K562 (cell line): ENCODE results near the gene SLC39A5. TPM values are rescaled to one million over a fixed set of nuclear protein-coding genes. Genes with fewer than 3 reads are reported as not detected.

ENCODE experiments used
- ATAC-seq: fragments of 200-7000 bp; cut with Tn5 transposase; 3 replicates; pipeline ENCODE4 v1.9.1; 2020; ENCODE audit warnings: moderate library complexity
- BruUV-seq: library from RNA; stranded (reverse); fragments of 400-500 nt; replicated peaks from 2 replicates; lab custom pipeline; 2021; lab: Mats Ljungman, UMichigan
- CTCF ChIA-PET: fragments of 300-600 bp; formaldehyde crosslinking; extraction: SDS; loops from one replicate; lab custom pipeline; 2021; ENCODE audit warnings: low intra/inter-chr PET ratio; lab: Yijun Ruan, JAX
- POLR2A ChIA-PET: fragments of 300-600, 350-650 bp; sonication (Branson Sonifier 250); formaldehyde crosslinking; extraction: SDS; loops from one replicate; lab custom pipeline; 2021; ENCODE audit warnings: antibody characterized with exemption, inconsistent platforms; lab: Yijun Ruan, JAX
- DNase-seq, 4 experiments: peaks; one replicate each; pipeline versions ENCODE4 v3.0.0 to v3.0.0-alpha.2; 2011 to 2018; ENCODE audit warnings: low spot score in 3 of 4, mixed read lengths in 3 of 4; ENCODE audit errors: extremely low read depth in 1 of 4
- FAIRE-seq: peaks from 2 replicates; lab custom pipeline; 2011; peaks lifted over from hg19 to GRCh38; lab: Jason Lieb, UNC
- H2AFZ ChIP-seq: 2 replicates; pipeline ENCODE4 v1.6.0; 2011; ENCODE audit warnings: low read depth, low read length, control low read depth, inconsistent platforms
- H3K27ac ChIP-seq: fragments of 200-600 bp; 3 replicates; pipeline ENCODE4 v1.8.0; 2011; ENCODE audit warnings: low read depth, mild to moderate bottlenecking, control low read depth, inconsistent platforms, low read length, moderate library complexity, mixed read lengths; ENCODE audit errors: extremely low read depth
- H3K27me3 ChIP-seq, 2 experiments: fragments of 300-600 bp in 1 of 2; 2 replicates in 1 of 2; 3 replicates in 1 of 2; pipeline versions ENCODE4 v1.6.0 to v1.8.0; 2011; ENCODE audit warnings: inconsistent platforms in 2 of 2, low read length in 2 of 2, mild to moderate bottlenecking in 1 of 2, mixed read lengths in 1 of 2, moderate library complexity in 1 of 2; ENCODE audit not compliant: control insufficient read depth in 2 of 2, insufficient read depth in 2 of 2
- H3K36me3 ChIP-seq: fragments of 300-600 bp; 3 replicates; pipeline ENCODE4 v1.8.0; 2011; ENCODE audit warnings: mild to moderate bottlenecking, low read length, inconsistent platforms; ENCODE audit not compliant: control insufficient read depth, insufficient read depth
- H3K4me1 ChIP-seq, 2 experiments: fragments of 200-600 bp in 1 of 2; replicated peaks in 1 of 2; 2 replicates in 1 of 2; 3 replicates in 1 of 2; pipeline versions ENCODE4 v1.5.1 to v1.8.0; 2011; ENCODE audit warnings: inconsistent platforms in 2 of 2, low read length in 2 of 2, mild to moderate bottlenecking in 1 of 2, mixed read lengths in 1 of 2, moderate library complexity in 1 of 2; ENCODE audit not compliant: control insufficient read depth in 2 of 2, insufficient read depth in 2 of 2
- H3K4me2 ChIP-seq: 2 replicates; pipeline ENCODE4 v1.6.1; 2011; ENCODE audit warnings: low read length, control low read depth, inconsistent platforms, mixed read lengths; ENCODE audit not compliant: insufficient read depth
- H3K4me3 ChIP-seq: fragments of 200-600 bp; sonication (generic), shearing (Covaris generic); 2 replicates; pipeline ENCODE4 v1.5.1; 2016; ENCODE audit warnings: control low read depth, inconsistent platforms
- H3K79me2 ChIP-seq: fragments of 200-600 bp; 3 replicates; pipeline ENCODE4 v1.8.0; 2011; ENCODE audit warnings: low read length, inconsistent platforms; ENCODE audit not compliant: control insufficient read depth, insufficient read depth
- H3K9ac ChIP-seq, 2 experiments: 2 replicates each; pipeline versions ENCODE4 v1.6.0 to v1.6.1; 2011; ENCODE audit warnings: low read depth in 2 of 2, low read length in 2 of 2, control low read depth in 1 of 2, inconsistent platforms in 1 of 2, mild to moderate bottlenecking in 1 of 2, mixed read lengths in 1 of 2; ENCODE audit not compliant: insufficient read depth in 1 of 2
- H3K9me1 ChIP-seq: one replicate; pipeline ENCODE4 v1.6.0; 2011; ENCODE audit warnings: inconsistent platforms, mild to moderate bottlenecking, low read length, moderate library complexity; ENCODE audit not compliant: control insufficient read depth, insufficient read depth
- H3K9me3 ChIP-seq: replicated peaks from 2 replicates; pipeline ENCODE4 v1.5.1; 2011; ENCODE audit warnings: low read depth, low read length, inconsistent platforms; ENCODE audit not compliant: control insufficient read depth, insufficient read depth
- H4K20me1 ChIP-seq: replicated peaks from 2 replicates; pipeline ENCODE4 v1.6.1; 2011; ENCODE audit warnings: low read length, inconsistent platforms, mixed read lengths; ENCODE audit not compliant: control insufficient read depth, insufficient read depth
- ATF7 ChIP-seq: fragments of 450-650 bp; IDR thresholded peaks from 2 replicates; pipeline ENCODE4 v1.7.1; 2014; ENCODE audit warnings: mild to moderate bottlenecking, moderate library complexity
- BCL6 ChIP-seq: fragments of 250-450 bp; sonication (Bioruptor Pico); IDR thresholded peaks from 2 replicates; pipeline ENCODE4 v1.4.0; 2020
- CXXC5 ChIP-seq: fragments of 250-450 bp; sonication (Bioruptor Pico); IDR thresholded peaks from 2 replicates; pipeline ENCODE4 v1.8.0; 2022; ENCODE audit warnings: inconsistent platforms, mild to moderate bottlenecking, moderate library complexity
- DIDO1 ChIP-seq: fragments of 450-650 bp; IDR thresholded peaks from 2 replicates; pipeline ENCODE4 v1.6.1; 2016; ENCODE audit warnings: low read depth, missing biosample characterization, missing genetic modification characterization
- EP300 ChIP-seq: IDR thresholded peaks from 2 replicates; pipeline ENCODE4 v1.6.1; 2012; ENCODE audit warnings: low read length, improper control_type of control experiment
- KDM4B ChIP-seq, 2 experiments: fragments of 450-650 bp in 1 of 2; sonication (generic) in 1 of 2; IDR thresholded peaks; 2 replicates each; pipeline ENCODE4 v1.6.1; 2016 to 2017; ENCODE audit warnings: borderline replicate concordance in 2 of 2, antibody characterized with exemption in 1 of 2, low read depth in 1 of 2, mild to moderate bottlenecking in 1 of 2
- MEF2A ChIP-seq: IDR thresholded peaks from 2 replicates; pipeline ENCODE4 v1.6.1; 2011; ENCODE audit warnings: low read depth, mild to moderate bottlenecking, low read length, moderate library complexity; ENCODE audit not compliant: control insufficient read depth
- NR3C1 ChIP-seq: sonication (generic); formaldehyde crosslinking; IDR thresholded peaks from 2 replicates; pipeline ENCODE4 v1.8.1; 2022; ENCODE audit warnings: missing genetic modification reagents
- RBM25 ChIP-seq: fragments of 200-400 bp; formaldehyde crosslinking; IDR thresholded peaks from 2 replicates; pipeline ENCODE4 v1.6.1; 2018; ENCODE audit warnings: low read length, low read depth, moderate library complexity; ENCODE audit not compliant: severe bottlenecking
- SMARCA5 ChIP-seq: fragments of 450-650 bp; IDR thresholded peaks from 2 replicates; pipeline ENCODE4 v1.6.1; 2016
- ZNF668 ChIP-seq: fragments of 250-450 bp; sonication (Bioruptor Pico); IDR thresholded peaks from 2 replicates; pipeline ENCODE4 v1.8.0; 2022; ENCODE audit warnings: mild to moderate bottlenecking, inconsistent platforms
- ZNF764 ChIP-seq: fragments of 250-450 bp; sonication (Bioruptor Pico); IDR thresholded peaks from 2 replicates; pipeline ENCODE4 v1.4.0; 2020; ENCODE audit warnings: low read depth, mild to moderate bottlenecking, moderate library complexity
- ZNF780A ChIP-seq: fragments of 250-450 bp; sonication (Bioruptor Pico); IDR thresholded peaks from 2 replicates; pipeline ENCODE4 v1.5.0; 2021; ENCODE audit warnings: mild to moderate bottlenecking
- ZNF785 ChIP-seq: fragments of 250-450 bp; sonication (Bioruptor Pico); IDR thresholded peaks from 2 replicates; pipeline ENCODE4 v1.4.0; 2020; ENCODE audit warnings: mild to moderate bottlenecking
- ZNF79 ChIP-seq: fragments of 250-450 bp; sonication (Bioruptor Pico); IDR thresholded peaks from 2 replicates; pipeline ENCODE4 v1.4.0; 2020; ENCODE audit warnings: low read depth, mild to moderate bottlenecking, moderate library complexity
- WGBS: fragments of 100-300 bp; shearing (Covaris generic); methylation state at CpG from one replicate; pipeline ENCODE4 v1.1.6; 2016; ENCODE audit warnings: low coverage, mixed read lengths; ENCODE audit not compliant: insufficient coverage; ENCODE audit errors: missing lambda C conversion rate; 5-methylcytosine and 5-hydroxymethylcytosine counted together
- in situ Hi-C: fragments of 300-500 bp; cut with MboI; formaldehyde crosslinking; loops from 4 replicates; pipeline ENCODE4 v1.15.0; 2018; ENCODE audit warnings: inconsistent platforms, mixed read lengths
- intact Hi-C: fragments of 100-400 bp; cut with micrococcal nuclease; formaldehyde crosslinking; loops from 2 replicates; pipeline ENCODE4 v1.14.2; 2022
- polyA plus RNA-seq, 8 experiments: library from polyadenylated mRNA; depleted of rRNA in 4 of 8; stranded (reverse) in 5 of 8; unstranded in 3 of 8; fragments of >200 nt; fragmentation: Nextera tagmentation in 2 of 8; fragmentation: Illumina TruSeq in 1 of 8; extraction: Ambion mirVana in 2 of 8; extraction: Trizol in 1 of 8; gene quantifications; 2 replicates each; pipeline versions ENCODE4 v1.2.1 to v1.2.3, GENCODE V29; 2011 to 2014; ENCODE audit warnings: inconsistent platforms in 1 of 8, missing spikeins in 1 of 8
- total RNA-seq, 7 experiments: library from RNA; depleted of rRNA in 6 of 7; stranded (reverse); fragments of >200 nt in 6 of 7; fragmentation: Illumina TruSeq in 2 of 7; extraction: Trizol in 2 of 7; gene quantifications; 2 replicates each; pipeline versions ENCODE4 v1.2.1 to v1.2.3, GENCODE V29; 2011 to 2021; ENCODE audit warnings: low replicate concordance in 1 of 7
- TF ChIP-seq, protein P1 (sequence below): sonication (generic); formaldehyde crosslinking; IDR thresholded peaks from 2 replicates; pipeline ENCODE4 v1.8.1; 2023; ENCODE audit warnings: mild to moderate bottlenecking, missing genetic modification reagents
- TF ChIP-seq, protein P2 (sequence below): fragments of 450-650 bp; IDR thresholded peaks from 2 replicates; pipeline ENCODE4 v1.7.0; 2016; ENCODE audit warnings: borderline replicate concordance
- TF ChIP-seq, protein P3 (sequence below): IDR thresholded peaks from 2 replicates; pipeline ENCODE4 v1.6.1; 2012; ENCODE audit warnings: low read depth, low read length, improper control_type of control experiment, borderline replicate concordance

SLC39A5 gene
- total and polyA plus RNA-seq, 9 of the 15 experiments (the other 6 are each of a cell fraction or from before 2014, with no cell fraction given) = 0.08 to 0.10 TPM; not detected in 7

DNA sequence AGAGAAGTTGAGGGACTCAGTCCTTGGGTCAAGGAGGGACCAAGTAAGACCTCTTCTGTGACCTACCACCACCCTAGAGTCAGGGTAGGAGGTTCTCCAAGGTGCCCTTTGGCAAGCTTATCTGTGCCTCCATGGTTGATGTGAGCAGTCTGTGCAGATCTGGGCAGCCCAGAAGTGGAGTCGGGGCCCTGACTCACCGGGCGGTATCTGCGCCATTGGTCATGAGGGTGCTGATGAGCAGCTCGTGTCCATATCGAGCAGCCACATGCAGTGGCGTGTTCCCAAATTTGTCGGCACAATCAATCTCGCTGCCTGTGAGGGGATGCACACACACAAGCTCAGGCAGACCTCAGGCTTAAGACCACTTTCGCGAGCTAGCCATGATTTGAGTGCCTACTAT lies 23.2 kb downstream of the SLC39A5 start (continued):
- no peak for TF ChIP-seq KDM4B (IDR thresholded peaks at IDR 0.05; ENCODE audit: borderline replicate concordance in 2 of 2, low read depth in 1 of 2)
- TF ChIP-seq ZNF79 (CRISPR knock-in tag) = no peak

DNA sequence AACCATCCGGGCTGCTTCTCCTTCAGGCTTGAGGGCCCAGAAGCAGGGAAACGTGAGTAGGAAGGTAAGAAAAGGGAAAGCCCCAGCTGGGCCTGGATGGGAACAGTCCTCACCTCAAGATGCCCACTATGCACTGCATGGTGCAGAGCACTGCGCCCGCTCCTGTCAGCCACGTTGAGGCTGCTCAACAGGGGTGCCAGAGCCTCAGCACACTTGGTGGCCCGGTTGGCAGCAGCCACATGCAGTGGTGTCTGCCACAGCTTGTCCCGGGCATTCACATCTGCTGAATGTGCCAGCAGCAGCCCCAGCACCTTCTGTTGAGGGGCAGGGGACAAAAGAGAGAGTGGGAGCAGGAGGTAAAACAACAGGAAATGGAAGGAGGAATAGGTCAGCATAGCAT lies 25.8 kb downstream of the SLC39A5 start:
- H3K4me3 ChIP-seq = no peak overlapping the region
- CTCF ChIA-PET = no interaction called here
- peaks cover 6% of the 10 kb centered on the region for H4K20me1 ChIP-seq
- H3K9me1 ChIP-seq = no peaks in the 10 kb centered on the region
- POLR2A ChIA-PET = interaction anchor here (0.6 to 1.8 kb wide), 3 partner anchors 11 to 112 kb away, joined by 3 to 6 read pairs (median 6); partner anchors contain the start of gene COQ10A
- H3K27me3 ChIP-seq = no peaks in the 10 kb centered on the region
- no peak for FAIRE-seq
- peak overlapping the region in 1 of 2 experiments; percentile 54; a peak in 1 of 4 replicates for H3K9ac ChIP-seq
- H2AFZ ChIP-seq = no peak overlapping the region
- no TSS peak for BruUV-seq
- no peak overlapping the region for H3K4me2 ChIP-seq
- peaks cover 61% of the 10 kb centered on the region; the same call in 2 of the 3 replicates for H3K36me3 ChIP-seq
- H3K27ac ChIP-seq = no peak overlapping the region
- DNase-seq = no peak
- no peak for ATAC-seq
- intact Hi-C loops (no loop called here), in situ Hi-C loops (loop anchor here (5.0 kb wide), 1 partner anchor 63 kb away; no protein-coding TSS in a partner anchor)
- H3K79me2 ChIP-seq = peaks cover 24% of the 10 kb centered on the region
- H3K4me1 ChIP-seq = peaks cover 12 to 20% of the 10 kb centered on the region in 2 experiments; a peak in 4 of 5 replicates
- 87% methylated on average over 7 of the region's 7 CpGs for WGBS
- H3K9me3 ChIP-seq = no peaks in the 10 kb centered on the region
- TF ChIP-seq SMARCA5 (no peak), NR3C1 (no peak), ZNF668 (CRISPR knock-in tag) (no peak), ZNF780A (CRISPR knock-in tag) (no peak), EP300 (no peak), DIDO1 (tag) (no peak), ATF7 (no peak), CXXC5 (CRISPR knock-in tag) (no peak), ZNF785 (CRISPR knock-in tag) (no peak), ZNF764 (CRISPR knock-in tag) (no peak), RBM25 (no peak), BCL6 (no peak), MEF2A (no peak)
- TF ChIP-seq, protein P1, sequence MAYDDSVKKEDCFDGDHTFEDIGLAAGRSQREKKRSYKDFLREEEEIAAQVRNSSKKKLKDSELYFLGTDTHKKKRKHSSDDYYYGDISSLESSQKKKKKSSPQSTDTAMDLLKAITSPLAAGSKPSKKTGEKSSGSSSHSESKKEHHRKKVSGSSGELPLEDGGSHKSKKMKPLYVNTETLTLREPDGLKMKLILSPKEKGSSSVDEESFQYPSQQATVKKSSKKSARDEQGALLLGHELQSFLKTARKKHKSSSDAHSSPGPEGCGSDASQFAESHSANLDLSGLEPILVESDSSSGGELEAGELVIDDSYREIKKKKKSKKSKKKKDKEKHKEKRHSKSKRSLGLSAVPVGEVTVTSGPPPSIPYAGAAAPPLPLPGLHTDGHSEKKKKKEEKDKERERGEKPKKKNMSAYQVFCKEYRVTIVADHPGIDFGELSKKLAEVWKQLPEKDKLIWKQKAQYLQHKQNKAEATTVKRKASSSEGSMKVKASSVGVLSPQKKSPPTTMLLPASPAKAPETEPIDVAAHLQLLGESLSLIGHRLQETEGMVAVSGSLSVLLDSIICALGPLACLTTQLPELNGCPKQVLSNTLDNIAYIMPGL (CRISPR knock-in tag) = no peak
- TF ChIP-seq, protein P2, sequence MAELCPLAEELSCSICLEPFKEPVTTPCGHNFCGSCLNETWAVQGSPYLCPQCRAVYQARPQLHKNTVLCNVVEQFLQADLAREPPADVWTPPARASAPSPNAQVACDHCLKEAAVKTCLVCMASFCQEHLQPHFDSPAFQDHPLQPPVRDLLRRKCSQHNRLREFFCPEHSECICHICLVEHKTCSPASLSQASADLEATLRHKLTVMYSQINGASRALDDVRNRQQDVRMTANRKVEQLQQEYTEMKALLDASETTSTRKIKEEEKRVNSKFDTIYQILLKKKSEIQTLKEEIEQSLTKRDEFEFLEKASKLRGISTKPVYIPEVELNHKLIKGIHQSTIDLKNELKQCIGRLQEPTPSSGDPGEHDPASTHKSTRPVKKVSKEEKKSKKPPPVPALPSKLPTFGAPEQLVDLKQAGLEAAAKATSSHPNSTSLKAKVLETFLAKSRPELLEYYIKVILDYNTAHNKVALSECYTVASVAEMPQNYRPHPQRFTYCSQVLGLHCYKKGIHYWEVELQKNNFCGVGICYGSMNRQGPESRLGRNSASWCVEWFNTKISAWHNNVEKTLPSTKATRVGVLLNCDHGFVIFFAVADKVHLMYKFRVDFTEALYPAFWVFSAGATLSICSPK = no peak
- TF ChIP-seq, protein P3, sequence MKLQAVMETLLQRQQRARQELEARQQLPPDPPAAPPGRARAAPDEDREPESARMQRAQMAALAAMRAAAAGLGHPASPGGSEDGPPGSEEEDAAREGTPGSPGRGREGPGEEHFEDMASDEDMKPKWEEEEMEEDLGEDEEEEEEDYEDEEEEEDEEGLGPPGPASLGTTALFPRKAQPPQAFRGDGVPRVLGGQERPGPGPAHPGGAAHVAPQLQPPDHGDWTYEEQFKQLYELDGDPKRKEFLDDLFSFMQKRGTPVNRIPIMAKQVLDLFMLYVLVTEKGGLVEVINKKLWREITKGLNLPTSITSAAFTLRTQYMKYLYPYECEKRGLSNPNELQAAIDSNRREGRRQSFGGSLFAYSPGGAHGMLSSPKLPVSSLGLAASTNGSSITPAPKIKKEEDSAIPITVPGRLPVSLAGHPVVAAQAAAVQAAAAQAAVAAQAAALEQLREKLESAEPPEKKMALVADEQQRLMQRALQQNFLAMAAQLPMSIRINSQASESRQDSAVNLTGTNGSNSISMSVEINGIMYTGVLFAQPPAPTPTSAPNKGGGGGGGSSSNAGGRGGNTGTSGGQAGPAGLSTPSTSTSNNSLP = no peak
